A673 (cell line): ENCODE data around the gene KRTAP19-7.

Experiments
- EZH2 ChIP-seq: fragments of 200-600 bp; sonication (generic); IDR thresholded peaks from 2 replicates; pipeline ENCODE4 v1.6.1; 2017; ENCODE audit warnings: borderline replicate concordance, low read depth, mild to moderate bottlenecking, mixed read lengths, antibody characterized with exemption, low read length; ENCODE audit not compliant: poor library complexity, severe bottlenecking
- TF ChIP-seq, protein P1 (sequence below): fragments of 300-800, 200-600 bp; sonication (generic); conservative IDR thresholded peaks from 2 replicates; pipeline ENCODE4 v1.5.1; 2017; ENCODE audit warnings: low read depth, mild to moderate bottlenecking, antibody characterized with exemption, low read length, moderate library complexity, mixed read lengths

DNA sequence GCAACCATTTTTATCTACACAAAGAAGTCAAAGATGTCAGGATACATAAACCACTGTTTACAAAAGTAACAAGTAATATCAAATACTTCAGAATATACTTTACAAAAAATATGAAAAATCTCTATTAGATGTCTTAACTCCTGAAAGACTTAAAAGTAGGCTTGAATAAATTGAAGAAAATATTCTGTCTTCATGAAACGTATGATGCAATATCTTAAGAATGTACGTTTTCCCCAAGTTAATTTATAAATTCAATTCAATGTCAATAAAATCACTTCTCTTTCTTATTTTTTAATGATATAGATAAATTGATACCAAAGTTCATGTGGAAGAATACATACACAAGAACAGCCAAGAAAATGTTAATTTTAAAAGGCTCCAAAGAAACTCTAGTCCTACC lies 6.0 kb downstream of the KRTAP19-7 start:
- TF ChIP-seq, protein P1, sequence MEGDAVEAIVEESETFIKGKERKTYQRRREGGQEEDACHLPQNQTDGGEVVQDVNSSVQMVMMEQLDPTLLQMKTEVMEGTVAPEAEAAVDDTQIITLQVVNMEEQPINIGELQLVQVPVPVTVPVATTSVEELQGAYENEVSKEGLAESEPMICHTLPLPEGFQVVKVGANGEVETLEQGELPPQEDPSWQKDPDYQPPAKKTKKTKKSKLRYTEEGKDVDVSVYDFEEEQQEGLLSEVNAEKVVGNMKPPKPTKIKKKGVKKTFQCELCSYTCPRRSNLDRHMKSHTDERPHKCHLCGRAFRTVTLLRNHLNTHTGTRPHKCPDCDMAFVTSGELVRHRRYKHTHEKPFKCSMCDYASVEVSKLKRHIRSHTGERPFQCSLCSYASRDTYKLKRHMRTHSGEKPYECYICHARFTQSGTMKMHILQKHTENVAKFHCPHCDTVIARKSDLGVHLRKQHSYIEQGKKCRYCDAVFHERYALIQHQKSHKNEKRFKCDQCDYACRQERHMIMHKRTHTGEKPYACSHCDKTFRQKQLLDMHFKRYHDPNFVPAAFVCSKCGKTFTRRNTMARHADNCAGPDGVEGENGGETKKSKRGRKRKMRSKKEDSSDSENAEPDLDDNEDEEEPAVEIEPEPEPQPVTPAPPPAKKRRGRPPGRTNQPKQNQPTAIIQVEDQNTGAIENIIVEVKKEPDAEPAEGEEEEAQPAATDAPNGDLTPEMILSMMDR, result no peak
- TF ChIP-seq EZH2, result no peak
